Measurements from ENCODE around the gene STXBP1.
"Not testable (repeated sequence)": the region's sequence is repeated elsewhere in the genome, so short reads cannot be mapped to it uniquely, and the experiment has no call there.

Gene STXBP1

DNA sequence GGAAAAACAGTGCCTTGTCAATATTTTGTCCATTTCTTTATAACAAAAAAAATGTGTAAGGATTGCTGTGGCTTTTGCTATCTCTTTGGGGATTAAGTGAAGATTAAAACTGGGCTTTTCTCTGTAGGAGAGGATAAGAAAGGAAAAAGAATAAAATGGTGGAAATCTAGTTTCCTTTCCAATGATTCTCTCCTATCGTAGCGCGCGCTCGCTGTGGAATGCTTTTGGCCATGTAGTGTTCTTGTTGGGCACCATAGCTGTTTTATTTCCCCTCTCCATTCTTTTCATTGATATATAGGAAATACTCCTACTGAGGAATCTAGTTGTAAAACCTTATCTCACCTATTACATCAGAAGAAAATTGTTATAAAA, 1.5 kb downstream of the STXBP1 start:
- DNase-seq (ENCODE audit: low read depth in 2 of 2, low spot score in 1 of 2): no peak

DNA sequence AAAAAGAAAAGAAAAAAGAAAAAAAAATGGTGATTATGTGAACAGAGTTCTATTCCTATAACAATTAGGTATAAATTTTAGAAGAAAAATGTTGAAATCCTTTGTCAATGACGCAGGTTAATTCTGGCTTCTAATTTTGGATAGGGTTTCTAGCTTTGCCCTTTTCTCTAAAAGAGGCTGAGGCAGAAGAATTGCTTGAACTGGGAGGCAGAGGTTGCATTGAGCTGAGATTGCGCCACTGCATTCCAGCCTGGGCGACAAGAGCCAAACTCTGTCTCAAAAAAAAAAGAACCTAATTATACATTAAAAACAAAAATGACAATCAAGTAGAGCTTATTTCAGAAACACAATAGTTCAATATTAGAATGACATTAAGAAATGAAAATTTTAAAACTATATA, 2.9 kb downstream of the STXBP1 start:
- no peak for DNase-seq (ENCODE audit: low read depth in 2 of 2, low spot score in 1 of 2)

DNA sequence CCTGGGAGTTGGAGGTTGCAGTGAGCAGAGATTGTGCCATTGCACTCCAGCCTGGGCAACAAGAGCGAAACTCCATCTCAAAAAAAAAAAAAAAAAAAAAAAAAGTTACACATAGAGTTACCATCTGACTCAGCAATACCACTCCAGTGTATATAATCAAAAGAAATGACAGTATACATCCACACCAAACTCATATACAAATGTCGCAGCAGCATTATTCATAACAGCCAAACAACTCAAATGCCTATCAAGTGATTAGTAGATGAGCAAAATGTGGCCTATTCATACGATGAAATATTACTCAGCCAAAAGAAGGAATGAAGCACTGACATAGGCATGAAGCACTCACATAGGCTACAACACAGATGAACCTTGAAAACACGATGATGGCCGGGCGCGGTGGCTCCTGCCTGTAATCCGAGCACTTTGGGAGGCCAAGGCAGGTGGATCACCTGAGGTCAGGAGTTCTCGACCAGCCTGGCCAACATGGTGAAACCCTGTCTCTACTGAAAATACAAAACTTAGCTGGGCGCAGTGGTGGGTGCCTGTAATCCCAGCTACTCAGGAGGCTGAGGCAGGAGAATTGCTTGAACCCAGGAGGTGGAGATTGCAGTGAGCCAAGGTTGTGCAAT, 9.4 kb downstream of the STXBP1 start:
- DNase-seq (ENCODE audit: low read depth in 2 of 2, low spot score in 1 of 2): not testable (repeated sequence)

DNA sequence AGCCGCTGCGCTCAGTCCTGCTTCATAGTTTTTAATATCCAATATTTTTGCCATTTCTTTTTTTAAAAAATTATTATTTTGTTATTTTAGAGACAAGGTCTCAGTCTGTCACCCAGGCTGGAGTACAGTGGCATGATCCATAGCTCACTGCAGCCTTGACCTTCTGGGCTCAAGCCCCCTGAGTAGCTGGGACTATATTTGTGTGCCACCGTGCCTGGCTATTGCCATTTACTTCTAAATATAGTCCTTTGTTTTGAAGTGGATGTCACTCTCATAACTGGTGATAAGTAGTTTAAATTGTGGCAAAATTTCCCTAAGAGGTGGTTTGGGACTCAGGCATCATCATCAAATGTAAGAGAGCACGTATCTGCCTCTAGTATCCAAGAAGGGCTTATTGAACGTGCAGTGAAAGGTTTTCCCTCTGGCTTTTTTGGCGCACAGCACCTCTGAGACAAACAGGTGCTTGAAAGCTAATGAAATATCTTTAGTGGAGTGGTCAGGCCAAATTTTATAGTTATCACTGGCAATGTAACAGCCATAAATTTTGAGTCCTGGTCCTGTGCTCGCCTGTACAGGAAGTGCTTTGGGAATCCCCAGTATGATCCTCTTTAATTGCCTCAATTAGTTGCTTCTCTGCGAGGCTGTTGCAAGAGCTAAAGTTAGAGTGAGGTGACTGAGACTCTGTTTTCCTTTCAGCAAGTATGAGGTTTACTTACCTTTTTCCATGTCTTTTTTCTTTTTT, 14.8 kb downstream of the STXBP1 start:
- no peak for DNase-seq (ENCODE audit: low read depth in 2 of 2, low spot score in 1 of 2)

DNA sequence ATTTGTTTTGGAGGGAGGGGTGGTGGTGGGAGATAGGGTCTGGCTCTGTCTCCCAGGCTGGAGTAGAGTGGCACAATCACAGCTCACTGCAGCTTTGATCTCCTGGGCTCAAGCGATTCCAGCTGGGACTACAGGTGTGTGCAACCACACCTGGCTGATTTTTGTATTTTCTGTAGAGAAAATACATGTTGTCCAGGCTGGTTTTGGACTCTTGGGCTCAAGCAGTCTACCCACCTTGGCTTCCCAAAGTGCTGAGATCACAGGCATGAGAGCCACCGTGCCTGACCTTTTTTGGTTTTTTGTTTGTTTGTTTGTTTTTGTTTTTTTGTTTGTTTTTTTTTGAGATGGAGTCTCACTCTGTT, 15.4 kb downstream of the STXBP1 start:
- no peak for DNase-seq (ENCODE audit: low read depth in 2 of 2, low spot score in 1 of 2)

DNA sequence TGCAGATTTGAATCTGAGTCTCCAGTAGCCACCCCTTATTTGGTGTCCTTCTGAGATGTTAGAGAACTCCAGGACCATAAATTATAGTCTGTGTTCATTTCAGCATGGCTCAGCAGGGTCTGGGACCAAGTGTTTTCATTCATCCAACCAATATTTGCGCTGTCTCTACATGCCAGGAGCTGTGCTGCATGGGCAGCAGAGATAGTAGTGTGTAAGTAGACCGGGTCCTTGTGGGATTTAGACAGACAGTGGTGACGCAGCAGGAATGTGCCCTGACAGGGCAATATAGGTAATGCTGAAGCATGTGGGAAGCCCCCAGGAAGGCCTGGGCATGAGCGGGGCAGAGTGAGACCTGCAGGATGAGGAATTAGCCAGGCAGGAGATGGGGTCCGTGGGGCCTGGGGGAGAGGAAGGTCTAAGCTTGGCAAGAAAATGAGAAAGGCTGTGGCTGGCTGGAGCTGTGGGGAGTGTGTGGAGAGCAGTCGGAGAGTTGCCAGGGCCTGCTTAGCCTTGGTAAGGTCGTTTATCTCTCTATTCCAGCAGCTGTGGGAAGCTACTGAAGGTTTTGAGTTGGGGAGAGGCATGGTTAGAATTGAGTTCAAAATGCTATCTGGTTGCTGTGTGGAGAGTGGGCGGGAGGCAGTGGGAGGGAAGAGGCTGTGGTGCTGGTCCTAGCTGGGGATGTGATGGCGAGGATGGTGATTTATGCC, 16.8 kb downstream of the STXBP1 start:
- DNase-seq (ENCODE audit: low read depth in 2 of 2, low spot score in 1 of 2): no peak

DNA sequence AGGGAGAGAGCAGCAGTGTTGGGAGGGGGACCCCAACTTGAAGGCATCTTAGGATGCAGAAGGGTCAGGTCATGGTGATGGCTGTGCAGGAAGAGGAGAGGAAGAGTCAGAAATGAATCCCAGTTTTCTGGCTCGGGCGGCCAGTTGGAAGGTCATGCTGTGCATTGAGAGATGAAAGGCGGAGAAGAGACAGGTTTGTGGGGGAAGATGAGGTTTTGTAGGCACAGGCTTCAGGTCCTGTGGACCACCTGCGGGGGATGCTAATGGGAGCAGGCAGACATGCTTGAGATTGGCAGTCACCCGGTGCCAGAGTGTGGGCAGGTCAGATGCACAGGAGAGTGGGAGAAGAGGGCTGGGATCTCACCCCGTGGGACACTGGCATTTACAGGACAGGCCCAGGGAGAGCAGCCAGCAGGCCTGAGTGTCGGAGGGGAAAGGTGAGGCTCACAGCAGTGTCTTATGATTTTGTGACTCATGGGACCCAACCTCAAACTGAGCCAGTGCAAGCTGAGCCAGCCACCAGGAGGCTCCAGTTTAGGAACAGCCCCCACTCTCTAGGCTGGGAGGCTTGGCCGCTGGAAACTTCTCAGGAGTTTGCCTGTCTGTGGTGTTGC, 17.5 kb downstream of the STXBP1 start:
- no peak for DNase-seq (ENCODE audit: low read depth in 2 of 2, low spot score in 1 of 2)

DNA sequence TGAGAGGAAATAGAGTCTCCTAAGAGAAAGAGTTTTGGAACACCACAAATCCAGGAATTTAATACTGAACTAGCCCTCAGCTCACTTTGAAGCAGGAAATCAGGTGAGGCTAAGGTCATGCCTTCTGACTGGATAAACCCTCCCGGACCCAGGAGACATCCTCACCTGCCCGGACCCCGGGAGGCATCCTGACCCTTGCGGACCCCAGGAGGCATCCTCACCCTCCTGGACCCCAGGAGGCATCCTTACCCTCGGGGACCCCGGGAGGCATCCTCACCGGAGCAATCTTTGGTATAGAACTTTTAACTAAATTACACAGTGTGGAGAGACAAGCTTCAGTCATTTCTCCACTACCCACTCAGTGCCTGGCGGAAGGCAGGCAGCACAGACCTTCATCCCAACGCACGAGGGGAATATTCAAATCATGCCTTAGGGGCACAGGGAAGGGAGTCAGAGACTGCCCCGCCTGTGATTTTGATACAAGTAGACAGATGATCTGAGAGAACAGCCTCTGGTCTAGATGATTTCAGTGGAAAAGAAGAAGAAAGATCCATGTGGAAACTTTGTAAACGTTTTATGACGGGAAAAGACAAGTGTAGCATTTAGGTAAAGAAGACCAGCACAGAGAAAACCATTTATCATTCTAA, 21.3 kb downstream of the STXBP1 start:
- no peak for DNase-seq (ENCODE audit: low read depth in 2 of 2, low spot score in 1 of 2)

DNA sequence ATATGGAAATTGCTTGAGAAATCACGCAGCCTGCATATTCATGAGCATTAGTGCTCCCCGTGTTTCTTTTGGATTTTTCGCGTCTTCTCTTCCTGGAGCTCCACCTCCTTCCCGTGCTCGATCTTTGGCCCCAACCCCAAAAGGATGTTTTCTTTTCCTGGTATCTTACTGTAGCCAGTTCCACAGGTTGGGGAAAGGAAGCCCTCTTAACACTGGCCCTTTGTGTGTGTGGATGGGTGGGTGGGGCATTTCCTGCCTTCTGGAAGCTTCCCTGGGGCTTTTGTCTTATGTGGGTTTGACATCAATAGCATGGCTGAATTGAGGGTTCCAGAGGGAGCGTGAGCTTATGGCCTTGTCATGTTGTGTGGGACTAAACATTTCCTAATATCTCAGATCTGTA, 21.9 kb downstream of the STXBP1 start:
- no peak for DNase-seq (ENCODE audit: low read depth in 2 of 2, low spot score in 1 of 2)

DNA sequence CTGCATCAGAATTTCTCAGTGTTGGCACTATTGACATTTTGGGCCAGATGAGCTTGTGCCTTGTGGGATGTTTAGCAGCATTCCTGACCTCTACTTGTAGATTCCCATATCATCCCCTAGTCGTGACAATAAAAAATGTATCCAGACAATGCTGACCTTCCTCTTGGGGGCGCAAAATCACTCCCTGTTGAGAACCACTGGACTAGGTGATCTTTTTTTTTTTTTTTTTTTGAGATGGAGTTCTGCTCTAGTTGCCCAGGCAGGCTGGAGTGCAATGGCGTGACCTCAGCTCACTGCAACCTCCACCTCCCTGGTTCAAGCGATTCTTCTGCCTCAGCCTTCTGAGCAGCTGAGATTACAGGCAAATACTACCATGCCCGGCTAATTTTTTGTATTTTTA, 22.6 kb downstream of the STXBP1 start:
- no peak for DNase-seq (ENCODE audit: low read depth in 2 of 2, low spot score in 1 of 2)

DNA sequence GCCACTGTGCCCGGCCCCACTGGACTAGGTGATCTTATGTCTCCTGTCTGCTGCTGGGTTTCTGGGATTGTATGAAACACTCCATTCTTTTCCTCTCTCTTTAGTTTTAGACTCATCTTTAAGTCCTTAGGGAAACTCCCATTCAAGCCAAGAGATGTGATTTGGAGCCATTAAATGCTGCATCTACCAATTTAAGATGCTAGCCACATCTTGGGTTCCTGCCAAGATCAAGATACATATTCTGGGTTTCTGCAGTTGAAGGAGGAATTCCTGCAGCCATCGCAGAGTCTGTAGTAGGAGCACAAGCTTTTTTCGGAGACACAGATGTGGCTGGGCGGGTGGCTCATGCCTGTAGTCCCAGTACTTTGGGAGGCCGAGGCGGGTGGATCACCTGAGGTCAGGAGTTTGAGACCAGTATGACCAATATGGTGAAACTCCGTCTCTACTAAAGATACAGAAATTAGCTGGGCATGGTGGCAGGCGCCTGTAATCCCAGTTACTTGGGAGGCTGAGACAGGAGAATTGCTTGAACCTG, 23.2 kb downstream of the STXBP1 start:
- DNase-seq (ENCODE audit: low read depth in 2 of 2, low spot score in 1 of 2): no peak

DNA sequence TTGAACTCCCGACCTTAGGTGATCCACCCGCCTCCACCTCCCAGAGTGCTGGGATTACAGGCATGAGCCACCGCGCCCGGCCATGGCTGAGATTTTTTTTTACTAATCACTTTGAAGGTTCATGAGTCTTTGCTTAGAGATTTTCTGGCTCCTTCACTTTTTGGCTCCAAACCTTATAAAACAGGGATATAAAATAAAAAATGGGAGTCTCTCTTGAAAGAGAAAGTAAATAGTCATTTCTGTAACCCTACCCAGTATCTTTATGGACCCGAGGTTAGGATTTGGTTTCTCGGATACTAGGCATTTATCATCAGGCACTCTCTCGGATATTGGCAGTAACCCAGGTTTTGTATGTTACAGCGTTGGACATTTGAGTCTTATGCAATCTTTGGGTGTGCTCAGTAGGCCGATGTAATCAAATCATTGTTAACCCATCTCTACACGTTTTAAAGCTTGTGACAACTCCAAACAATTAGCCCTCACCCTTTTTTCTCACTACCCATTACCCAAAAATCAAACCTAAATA, 25.3 kb downstream of the STXBP1 start:
- DNase-seq (ENCODE audit: low read depth in 2 of 2, low spot score in 1 of 2): no peak

DNA sequence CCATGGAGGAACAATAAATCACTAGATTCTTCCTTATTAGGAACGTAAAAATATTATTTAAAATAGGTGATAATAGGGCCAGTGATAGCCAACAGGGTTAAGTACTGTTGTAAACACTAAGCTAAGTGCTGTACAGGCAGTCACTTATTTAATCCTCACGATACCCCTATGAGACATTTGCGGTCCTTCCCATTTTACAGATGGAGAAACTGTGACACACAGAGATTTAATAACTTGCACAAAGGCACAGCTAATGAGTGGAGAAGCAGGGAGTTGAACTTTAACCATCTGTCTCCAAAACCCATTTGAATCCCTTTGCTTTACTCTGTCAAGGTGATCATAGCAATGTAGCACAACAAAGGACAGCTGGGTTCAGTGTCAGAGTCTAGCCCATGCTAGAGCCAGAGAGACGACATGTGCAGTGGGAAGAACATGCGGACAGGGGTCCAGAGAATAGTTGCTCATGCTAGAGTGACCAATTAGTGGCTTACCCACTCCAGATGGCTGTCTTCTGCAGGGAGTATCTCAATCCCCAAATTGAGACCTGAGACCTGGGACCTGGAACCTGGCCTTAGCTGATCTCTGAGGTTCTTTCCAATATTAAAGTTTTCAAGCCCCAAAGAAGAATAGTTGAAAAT, 28.9 kb downstream of the STXBP1 start:
- no peak for DNase-seq (ENCODE audit: low read depth in 2 of 2, low spot score in 1 of 2)

DNA sequence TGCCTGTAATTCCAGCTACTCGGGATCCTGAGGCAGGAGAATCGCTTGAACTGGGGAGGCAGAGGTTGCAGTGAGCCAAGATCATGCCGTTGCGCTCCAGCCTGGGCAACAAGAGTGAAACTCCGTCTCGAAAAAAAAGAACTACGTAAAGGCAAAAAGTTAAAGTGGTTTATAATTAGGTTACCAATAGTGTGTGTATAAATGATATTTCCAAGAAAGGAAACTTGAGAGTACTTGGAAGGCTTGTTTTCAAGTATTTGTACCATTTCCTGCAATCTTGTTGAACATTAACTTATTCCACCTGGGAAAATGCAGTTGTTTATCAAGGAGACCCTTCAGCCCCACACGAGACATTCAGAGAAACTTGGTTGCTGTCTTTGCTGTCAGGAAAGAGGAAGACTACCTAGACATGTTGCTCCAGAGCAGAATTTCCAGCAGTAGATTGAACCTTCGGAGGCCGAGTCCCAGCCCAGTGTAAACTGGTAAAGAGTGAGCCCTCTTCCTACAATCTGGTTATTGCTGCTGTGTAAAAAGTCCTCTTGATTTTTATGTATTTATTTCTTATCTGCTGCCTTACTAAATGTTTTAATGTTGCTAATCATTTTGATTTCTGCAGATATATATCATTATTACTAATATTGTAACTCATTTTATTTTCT, 30.1 kb downstream of the STXBP1 start:
- no peak for DNase-seq (ENCODE audit: low read depth in 2 of 2, low spot score in 1 of 2)

DNA sequence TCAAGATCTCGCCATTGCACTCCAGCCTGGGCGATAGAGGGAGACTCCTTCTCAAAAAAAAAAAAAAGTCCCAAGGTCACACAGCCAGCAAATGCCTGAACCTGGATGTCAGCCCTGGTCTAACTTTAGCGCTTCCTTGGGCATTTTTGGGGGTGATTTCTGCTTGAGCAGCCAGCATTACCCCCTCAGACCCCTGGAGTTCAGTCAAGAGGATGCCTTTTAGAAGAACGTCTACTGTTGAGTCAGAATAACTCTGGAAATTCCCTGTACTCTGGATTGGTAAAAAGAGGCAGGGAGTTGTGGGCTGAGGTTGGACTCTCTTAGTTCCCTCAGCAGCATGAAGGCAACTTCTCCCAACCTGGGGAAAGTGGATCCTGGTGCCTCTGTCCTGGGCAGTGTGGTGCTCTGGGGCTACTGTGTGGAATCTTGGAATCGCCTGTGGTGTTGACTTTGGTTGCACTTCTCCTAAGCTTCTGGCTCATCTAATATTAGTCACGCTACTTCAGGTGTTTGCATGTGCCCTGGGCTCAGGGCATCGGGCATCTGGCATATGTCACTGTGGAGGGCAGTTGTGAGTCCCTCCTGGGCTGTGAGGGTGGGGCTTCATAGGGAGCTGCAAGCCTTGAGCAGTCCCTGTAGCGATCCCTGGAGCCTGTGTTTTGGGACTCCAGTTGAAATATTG, 32.2 kb downstream of the STXBP1 start:
- DNase-seq (ENCODE audit: low read depth in 2 of 2, low spot score in 1 of 2): no peak

DNA sequence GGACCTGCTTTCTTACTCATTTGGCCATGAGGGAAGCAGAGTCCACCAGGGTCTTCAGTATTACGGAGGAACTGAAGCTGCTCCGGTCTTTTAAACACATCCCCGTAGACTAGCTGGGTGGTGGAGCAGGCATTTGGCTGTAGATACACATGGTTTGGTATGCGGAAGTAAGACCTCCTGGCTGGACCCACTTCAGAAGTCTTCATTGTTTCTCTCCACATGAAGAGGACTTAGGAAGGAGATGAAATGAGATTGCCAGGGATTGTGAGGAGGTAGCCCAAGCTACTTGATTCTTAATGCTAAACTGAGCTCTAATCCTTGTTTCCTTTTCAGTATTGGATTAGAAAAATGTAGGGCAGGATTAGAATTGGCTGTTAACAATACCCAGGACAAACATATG, 32.9 kb downstream of the STXBP1 start:
- no peak for DNase-seq (ENCODE audit: low read depth in 2 of 2, low spot score in 1 of 2)

DNA sequence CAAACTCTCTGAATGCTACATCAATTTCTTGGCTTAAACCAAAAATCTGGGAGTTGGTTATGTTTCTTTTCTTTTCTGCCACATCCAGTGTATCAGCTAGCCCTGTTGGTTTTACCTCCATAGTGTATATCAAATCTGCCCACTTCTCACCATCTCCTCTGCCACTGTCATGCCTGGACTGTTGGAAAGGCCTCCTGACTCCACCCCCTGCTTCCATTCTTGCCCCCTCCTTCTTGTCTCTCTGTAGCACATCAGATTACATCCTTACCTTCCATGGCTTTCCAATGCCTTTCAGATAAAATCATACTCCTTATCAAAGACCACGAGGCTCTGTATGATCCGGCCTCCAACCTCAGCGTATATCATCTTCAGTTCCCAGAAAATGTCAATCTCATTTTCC, 35.4 kb downstream of the STXBP1 start:
- DNase-seq (ENCODE audit: low read depth in 2 of 2, low spot score in 1 of 2): no peak

DNA sequence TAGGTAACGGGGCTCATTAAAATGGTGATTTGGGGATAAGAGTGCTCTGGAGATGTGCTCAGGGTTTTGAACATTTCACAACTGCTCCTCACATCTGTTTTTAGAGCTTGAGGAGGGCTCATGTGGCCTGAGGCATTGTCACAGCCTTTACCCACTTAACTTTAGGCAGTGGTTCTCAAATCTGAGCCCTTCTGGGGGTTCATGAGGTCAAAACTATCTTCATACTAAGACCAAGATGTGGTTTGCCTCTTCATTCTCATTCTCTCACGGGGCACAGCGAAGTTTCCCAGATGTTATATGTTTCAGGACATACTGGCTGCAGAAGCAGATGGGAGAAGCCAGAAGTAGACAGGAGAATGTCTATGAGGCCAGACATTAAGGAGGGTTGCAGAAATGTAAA, 38.4 kb downstream of the STXBP1 start:
- no peak for DNase-seq (ENCODE audit: low read depth in 2 of 2, low spot score in 1 of 2)
